A549 (cell line): ENCODE data around the gene DDX55.

Experiments used
- FOSL2 ChIP-seq, 2 experiments: fragments of 450-650 bp in 1 of 2; fragments of >200 bp in 1 of 2; sonication (Bioruptor Twin) in 1 of 2; formaldehyde crosslinking; IDR thresholded peaks; 2 replicates each; pipeline versions ENCODE4 v1.5.0 to v1.6.1; 2016 to 2020; ENCODE audit warnings: mild to moderate bottlenecking in 1 of 2, moderate library complexity in 1 of 2
- HDAC2 ChIP-seq: fragments of 200-600 bp; sonication (generic); IDR thresholded peaks from 2 replicates; pipeline ENCODE4 v1.6.1; 2016
- JUNB ChIP-seq: fragments of >200 bp; sonication (Bioruptor Twin); formaldehyde crosslinking; IDR thresholded peaks from 2 replicates; pipeline ENCODE4 v1.6.1; 2016
- SMC3 ChIP-seq: fragments of >200 bp; sonication (Bioruptor Twin); formaldehyde crosslinking; IDR thresholded peaks from 3 replicates; pipeline ENCODE4 v1.6.1; 2018; ENCODE audit warnings: inconsistent platforms
- TF ChIP-seq, protein P1 (sequence below): fragments of >200 bp; sonication (Bioruptor Twin); formaldehyde crosslinking; IDR thresholded peaks from 3 replicates; pipeline ENCODE4 v1.5.1; 2016

DNA sequence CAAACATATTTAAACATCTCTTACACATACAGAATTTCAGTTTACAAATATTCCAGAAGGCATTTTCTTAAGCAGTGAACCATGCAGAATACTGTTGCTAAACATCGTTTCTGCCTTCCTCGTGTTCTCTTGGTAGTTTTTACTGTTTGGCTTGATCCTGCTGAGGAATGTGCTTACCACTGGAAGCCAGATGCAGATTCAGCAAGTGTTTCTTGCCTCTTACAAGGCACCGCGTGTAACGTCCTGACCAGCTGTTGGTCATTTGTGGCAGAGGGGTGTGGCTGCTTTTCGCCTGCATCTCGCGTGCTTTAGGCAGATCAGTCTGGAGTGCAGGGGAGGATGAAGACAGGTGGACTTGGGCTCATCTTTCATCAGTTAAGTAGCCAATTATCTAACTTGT is 19.2 kb downstream of the DDX55 start:
- TF ChIP-seq, protein P1, sequence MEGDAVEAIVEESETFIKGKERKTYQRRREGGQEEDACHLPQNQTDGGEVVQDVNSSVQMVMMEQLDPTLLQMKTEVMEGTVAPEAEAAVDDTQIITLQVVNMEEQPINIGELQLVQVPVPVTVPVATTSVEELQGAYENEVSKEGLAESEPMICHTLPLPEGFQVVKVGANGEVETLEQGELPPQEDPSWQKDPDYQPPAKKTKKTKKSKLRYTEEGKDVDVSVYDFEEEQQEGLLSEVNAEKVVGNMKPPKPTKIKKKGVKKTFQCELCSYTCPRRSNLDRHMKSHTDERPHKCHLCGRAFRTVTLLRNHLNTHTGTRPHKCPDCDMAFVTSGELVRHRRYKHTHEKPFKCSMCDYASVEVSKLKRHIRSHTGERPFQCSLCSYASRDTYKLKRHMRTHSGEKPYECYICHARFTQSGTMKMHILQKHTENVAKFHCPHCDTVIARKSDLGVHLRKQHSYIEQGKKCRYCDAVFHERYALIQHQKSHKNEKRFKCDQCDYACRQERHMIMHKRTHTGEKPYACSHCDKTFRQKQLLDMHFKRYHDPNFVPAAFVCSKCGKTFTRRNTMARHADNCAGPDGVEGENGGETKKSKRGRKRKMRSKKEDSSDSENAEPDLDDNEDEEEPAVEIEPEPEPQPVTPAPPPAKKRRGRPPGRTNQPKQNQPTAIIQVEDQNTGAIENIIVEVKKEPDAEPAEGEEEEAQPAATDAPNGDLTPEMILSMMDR, result no peak
- TF ChIP-seq HDAC2, result no peak
- TF ChIP-seq FOSL2 (IDR thresholded peaks at IDR 0.05), result no peak
- no peak for TF ChIP-seq FOSL2 (CRISPR knock-in tag; IDR thresholded peaks at IDR 0.05)
- TF ChIP-seq JUNB, result no peak
- TF ChIP-seq SMC3, result no peak
